ENCODE results near the gene SLC4A3. TPM values are rescaled to one million over a fixed set of nuclear protein-coding genes. Genes with fewer than 3 reads are reported as not detected.

The SLC4A3 gene
- total and polyA plus RNA-seq, 2 of the 8 experiments (the other 6 are each of a cell fraction or from before 2014, with no cell fraction given), result 4.8 to 7.4 TPM

DNA sequence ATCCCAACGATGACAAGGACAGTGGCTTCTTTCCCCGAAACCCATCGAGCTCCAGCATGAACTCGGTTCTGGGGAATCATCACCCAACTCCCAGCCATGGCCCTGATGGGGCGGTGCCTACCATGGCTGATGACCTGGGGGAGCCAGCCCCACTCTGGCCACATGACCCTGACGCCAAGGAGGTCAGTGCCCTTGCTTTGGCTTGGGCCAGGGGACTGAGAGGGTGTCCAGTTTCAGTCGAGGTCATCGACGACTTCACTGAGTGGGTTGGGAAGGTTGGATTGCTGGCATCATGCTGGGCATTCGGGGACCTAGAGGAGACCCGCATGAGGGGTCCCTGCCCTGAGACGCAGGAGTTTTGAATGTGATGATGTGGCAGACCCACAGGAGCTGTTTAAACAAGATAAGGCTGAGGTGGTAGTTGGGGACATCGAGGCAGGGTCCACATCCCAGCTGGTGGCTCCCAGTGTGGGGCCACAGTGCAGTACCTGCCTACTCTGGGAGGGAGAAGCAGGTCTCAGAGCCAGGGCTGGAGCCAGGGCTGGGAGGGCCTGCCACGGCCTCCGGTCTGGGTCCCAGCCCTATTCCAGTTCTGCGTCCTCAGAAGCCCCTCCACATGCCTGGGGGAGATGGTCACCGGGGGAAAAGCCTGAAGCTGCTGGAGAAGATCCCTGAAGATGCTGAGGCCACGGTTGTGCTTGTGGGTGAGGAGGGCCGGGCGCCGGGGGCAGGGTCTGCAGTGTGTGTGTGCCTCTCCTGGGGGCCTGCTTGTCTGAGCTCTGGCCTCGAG is 6.0 kb downstream of the SLC4A3 start (continued):
- TF ChIP-seq, protein P1, sequence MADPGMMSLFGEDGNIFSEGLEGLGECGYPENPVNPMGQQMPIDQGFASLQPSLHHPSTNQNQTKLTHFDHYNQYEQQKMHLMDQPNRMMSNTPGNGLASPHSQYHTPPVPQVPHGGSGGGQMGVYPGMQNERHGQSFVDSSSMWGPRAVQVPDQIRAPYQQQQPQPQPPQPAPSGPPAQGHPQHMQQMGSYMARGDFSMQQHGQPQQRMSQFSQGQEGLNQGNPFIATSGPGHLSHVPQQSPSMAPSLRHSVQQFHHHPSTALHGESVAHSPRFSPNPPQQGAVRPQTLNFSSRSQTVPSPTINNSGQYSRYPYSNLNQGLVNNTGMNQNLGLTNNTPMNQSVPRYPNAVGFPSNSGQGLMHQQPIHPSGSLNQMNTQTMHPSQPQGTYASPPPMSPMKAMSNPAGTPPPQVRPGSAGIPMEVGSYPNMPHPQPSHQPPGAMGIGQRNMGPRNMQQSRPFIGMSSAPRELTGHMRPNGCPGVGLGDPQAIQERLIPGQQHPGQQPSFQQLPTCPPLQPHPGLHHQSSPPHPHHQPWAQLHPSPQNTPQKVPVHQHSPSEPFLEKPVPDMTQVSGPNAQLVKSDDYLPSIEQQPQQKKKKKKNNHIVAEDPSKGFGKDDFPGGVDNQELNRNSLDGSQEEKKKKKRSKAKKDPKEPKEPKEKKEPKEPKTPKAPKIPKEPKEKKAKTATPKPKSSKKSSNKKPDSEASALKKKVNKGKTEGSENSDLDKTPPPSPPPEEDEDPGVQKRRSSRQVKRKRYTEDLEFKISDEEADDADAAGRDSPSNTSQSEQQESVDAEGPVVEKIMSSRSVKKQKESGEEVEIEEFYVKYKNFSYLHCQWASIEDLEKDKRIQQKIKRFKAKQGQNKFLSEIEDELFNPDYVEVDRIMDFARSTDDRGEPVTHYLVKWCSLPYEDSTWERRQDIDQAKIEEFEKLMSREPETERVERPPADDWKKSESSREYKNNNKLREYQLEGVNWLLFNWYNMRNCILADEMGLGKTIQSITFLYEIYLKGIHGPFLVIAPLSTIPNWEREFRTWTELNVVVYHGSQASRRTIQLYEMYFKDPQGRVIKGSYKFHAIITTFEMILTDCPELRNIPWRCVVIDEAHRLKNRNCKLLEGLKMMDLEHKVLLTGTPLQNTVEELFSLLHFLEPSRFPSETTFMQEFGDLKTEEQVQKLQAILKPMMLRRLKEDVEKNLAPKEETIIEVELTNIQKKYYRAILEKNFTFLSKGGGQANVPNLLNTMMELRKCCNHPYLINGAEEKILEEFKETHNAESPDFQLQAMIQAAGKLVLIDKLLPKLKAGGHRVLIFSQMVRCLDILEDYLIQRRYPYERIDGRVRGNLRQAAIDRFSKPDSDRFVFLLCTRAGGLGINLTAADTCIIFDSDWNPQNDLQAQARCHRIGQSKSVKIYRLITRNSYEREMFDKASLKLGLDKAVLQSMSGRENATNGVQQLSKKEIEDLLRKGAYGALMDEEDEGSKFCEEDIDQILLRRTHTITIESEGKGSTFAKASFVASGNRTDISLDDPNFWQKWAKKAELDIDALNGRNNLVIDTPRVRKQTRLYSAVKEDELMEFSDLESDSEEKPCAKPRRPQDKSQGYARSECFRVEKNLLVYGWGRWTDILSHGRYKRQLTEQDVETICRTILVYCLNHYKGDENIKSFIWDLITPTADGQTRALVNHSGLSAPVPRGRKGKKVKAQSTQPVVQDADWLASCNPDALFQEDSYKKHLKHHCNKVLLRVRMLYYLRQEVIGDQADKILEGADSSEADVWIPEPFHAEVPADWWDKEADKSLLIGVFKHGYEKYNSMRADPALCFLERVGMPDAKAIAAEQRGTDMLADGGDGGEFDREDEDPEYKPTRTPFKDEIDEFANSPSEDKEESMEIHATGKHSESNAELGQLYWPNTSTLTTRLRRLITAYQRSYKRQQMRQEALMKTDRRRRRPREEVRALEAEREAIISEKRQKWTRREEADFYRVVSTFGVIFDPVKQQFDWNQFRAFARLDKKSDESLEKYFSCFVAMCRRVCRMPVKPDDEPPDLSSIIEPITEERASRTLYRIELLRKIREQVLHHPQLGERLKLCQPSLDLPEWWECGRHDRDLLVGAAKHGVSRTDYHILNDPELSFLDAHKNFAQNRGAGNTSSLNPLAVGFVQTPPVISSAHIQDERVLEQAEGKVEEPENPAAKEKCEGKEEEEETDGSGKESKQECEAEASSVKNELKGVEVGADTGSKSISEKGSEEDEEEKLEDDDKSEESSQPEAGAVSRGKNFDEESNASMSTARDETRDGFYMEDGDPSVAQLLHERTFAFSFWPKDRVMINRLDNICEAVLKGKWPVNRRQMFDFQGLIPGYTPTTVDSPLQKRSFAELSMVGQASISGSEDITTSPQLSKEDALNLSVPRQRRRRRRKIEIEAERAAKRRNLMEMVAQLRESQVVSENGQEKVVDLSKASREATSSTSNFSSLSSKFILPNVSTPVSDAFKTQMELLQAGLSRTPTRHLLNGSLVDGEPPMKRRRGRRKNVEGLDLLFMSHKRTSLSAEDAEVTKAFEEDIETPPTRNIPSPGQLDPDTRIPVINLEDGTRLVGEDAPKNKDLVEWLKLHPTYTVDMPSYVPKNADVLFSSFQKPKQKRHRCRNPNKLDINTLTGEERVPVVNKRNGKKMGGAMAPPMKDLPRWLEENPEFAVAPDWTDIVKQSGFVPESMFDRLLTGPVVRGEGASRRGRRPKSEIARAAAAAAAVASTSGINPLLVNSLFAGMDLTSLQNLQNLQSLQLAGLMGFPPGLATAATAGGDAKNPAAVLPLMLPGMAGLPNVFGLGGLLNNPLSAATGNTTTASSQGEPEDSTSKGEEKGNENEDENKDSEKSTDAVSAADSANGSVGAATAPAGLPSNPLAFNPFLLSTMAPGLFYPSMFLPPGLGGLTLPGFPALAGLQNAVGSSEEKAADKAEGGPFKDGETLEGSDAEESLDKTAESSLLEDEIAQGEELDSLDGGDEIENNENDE (IDR thresholded peaks at IDR 0.05; ENCODE audit: insufficient replicate concordance, low read length), result no peak
